Measurements from ENCODE around the gene CRYBA1.

The CRYBA1 gene

DNA sequence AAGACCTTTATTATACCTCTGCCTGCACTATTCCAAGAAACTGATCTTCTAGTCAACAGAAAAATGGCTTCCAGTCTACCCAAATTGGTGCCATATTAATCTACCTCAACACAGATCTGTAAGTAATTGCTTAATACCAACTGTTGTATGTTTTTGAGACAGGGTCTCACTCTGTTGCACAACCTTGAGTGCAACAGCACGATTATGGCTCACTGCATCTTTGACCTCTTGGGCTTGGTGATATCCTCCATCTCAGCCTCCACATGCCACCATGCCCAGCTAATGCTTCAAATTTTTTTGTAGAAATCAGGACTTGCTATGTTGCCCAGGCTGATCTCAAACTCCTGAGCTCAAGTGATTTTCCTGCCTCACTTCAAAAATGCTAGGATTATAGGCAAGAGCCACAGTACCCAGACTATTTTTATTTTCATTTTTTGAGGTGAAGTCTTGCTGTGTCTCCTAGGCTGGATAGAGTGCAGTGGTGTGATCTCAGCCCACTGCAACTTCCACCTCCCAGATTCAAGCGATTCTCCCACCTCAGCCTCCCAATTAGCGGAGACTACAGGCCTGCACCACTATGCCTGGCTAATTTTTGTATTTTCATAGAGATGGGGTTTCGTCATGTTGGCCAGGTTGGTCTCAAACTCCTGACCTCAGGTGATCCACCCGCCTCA, 32.9 kb downstream of the CRYBA1 start:
- DNase-seq (ENCODE audit: low read depth, low spot score): no peak

DNA sequence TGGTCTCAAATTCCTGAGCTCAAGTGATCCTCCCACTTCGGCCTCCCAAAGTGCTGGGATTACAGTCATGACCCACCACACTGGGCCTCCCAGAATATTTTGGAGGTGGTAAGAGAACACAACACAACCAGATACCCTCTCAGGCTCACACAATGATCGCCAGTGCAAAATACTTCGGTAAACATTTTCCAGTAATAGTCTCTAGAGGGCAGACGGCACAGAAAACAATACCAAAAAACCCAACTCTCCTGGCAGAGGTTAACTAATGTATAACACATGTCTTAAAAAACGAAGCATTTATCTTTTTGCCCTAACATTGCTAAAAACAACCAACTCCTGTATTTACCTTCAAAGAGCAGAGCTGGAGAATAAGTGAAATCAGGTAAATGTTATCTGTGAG, 36.8 kb downstream of the CRYBA1 start:
- no peak for DNase-seq (ENCODE audit: low read depth, low spot score)

GRCh38 chr17:29283961-29284360, 37.3 kb downstream of the CRYBA1 start:
- DNase-seq (ENCODE audit: low read depth, low spot score): no peak

- DNase-seq (ENCODE audit: low read depth, low spot score): no peak
Observed at GRCh38 chr17:29289852-29290251, 43.2 kb downstream of the CRYBA1 start.

DNA sequence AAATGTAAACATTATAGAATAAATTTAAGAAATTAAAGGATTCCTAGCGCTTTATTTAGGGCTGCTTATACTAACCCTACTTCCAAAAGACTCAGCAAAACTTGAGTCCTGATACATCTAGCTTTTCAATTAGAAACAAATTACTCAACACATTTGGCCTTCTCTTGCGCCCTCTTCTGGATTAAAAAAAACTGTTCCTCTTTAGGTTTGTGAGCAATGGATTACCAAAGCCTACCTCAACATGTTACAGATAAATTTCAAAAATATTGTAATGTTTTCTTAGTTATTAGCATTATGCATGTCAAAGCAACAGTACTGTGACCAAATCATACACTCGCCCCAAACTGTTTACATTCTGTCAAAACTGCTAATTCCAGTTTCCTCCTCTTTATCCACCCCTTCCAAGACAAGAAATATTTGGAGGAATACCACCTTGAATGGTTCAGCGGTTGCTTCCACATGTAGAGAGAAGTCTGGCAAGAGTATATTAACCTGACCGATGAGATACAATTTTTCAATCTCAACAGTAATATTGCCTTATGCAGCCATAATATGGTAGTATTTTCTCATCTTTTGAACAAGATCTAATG, 44.6 kb downstream of the CRYBA1 start:
- DNase-seq (ENCODE audit: low read depth, low spot score): no peak

DNA sequence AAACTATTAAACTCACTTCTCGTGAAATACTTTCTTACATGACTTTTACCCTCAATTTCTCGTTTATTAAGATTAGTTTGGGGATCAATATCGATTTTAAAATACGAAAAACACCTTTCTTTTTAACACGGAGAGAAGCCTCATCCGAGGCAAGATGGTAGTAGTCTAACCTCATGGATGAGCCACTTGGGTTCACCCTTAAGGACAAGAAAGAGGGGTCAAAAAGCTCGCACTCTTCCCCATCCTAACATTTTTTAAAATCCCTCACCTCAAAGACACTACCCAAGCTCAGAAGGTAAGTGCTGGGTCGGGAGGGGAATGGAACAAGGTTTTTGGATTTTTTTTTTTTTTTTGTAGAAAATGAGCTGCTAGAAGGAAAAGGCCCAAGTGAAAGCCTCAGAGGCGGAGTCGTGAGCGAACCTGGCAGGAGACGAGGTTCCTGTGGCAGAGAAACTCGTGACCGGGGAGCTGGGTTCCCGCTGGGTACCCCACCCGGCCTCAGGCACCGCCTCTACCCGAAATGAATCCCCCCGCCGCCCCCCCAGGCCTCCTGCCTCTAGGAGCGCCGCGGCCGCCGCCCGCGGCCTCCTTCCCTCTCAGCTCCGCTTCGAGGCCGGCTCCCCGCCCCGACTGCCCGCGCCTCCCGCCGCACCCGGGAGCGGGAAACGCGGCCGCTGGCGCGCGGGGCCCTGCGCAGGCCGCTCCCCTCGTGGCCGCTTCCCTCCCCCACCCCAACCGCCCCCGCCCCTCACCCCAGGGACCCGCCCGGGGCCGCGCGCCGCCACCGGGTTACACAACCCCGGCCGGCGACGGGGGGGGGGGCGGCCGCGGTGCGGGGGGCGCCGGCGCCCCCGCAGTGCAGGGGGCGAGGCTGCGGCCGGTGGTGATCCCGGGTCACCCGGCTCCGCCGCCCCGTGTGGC, 45.7 kb downstream of the CRYBA1 start:
- peak; percentile 5 for DNase-seq (ENCODE audit: low read depth, low spot score)

DNA sequence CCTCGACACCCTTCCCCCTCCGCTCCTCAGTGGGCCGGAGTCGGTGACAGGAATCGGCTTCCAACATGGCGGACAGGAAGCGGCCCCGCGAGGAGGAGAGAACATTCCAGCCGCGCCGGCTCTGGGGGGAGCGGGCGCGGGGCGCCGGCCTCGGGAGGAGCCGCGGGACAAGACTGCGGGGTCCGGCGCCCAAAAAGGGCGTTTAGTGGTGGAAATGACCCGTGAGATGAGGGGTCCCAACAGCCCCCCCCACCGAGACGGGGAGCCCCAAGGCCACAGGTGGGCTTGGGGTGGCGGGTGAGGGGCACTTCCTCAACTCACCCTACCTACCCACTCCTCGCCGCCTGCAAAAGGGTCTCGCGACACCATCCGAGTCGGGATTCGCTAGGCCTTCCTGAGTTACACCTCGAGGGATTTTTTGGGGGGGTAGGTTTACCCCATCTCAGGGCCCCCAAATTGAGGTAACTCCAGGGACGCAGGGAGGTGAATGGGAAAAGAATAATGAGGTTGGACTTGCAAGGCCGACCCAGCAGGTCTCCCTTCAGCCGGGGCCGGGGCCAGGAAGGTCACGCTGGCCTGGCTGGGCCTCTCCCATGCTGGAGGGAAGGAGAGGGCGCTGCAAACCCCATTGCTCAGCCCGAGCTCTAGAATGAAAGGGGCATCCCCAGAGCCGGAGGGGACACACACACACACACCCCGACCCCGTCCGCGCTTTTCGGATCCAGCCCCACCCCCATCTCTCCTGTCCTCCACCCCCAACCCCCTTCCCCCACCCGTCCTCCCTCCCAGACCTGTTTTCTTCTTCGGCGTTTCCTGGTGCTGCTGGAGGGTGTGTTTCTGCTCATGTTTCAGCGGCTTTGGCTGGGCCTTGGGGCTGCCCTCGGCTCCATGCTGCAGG, 46.6 kb downstream of the CRYBA1 start:
- peak; percentile 21 for DNase-seq (ENCODE audit: low read depth, low spot score)

GRCh38 chr17:29293890-29294579, 47.4 kb downstream of the CRYBA1 start, which contains the start of gene NUFIP2:
NUFIP2 (minus strand) TSS chr17:29294148; CDS start chr17:29294059, 89 bp downstream.
- peak; percentile 97 for DNase-seq (ENCODE audit: low read depth, low spot score)

- DNase-seq (ENCODE audit: low read depth, low spot score): no peak
Observed at GRCh38 chr17:29294580-29294900, 47.9 kb downstream of the CRYBA1 start.

DNA sequence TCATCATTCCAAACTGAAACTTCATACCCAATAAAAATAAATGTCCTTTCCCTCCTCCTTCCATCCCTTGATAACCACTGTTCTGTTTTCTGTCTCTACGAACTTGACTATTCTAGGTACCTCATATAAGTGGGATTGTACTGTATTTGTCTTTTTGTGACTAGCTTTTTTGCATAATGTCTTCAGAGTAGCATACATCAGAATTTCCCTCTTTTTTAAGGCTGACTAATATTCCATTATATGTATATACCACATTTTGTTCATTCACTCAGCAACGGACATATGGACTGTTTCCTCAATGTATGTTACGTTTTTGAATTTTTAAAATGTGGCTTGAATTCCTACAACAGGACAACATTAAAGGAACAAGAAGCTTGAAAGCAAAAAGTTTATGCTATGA, 48.8 kb downstream of the CRYBA1 start:
- no peak for DNase-seq (ENCODE audit: low read depth, low spot score)

DNA sequence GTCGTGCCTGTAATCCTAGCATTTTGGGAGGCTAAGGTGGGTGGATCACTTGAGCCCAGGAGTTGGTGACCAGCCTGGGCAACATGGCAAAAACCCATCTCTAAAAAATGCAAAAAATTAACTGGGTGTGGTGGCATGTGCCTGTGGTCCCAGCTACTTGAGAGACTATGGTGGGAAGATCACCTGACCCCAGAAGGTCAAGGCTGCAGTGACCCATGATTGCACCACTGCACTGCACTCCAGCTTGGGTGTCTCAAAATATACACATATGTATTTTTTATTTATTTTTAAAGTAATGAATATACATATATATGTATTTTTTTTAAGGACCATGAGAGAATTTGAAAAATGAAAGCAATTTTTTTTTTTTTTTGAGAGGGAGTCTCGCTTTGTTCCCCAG, 52.4 kb downstream of the CRYBA1 start:
- DNase-seq (ENCODE audit: low read depth, low spot score): no peak

DNA sequence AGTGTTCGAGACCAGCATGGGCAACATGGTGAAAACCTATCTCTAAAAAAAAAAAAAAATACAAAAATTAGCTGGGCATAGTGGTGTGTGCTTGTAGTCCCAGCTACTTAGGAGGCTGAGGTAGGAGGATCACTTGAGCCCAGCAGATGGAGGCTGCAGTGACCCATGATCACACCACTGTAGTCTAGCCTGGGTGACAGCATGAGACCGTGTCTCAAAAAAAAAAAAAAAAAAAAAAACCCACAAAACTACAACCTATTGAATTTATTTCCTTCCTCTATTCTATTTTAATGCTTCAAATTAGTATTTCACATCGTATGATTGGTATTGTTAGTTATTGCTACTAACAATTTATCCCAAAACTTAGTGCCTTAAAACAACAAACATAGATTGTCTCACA, 56.7 kb downstream of the CRYBA1 start:
- DNase-seq (ENCODE audit: low read depth, low spot score): no peak

All from activated naive CD8-positive, alpha-beta T cell treated with anti-CD3 and anti-CD28 coated beads, Interleukin-2, amount 50 U/mL, for 16 hours (primary cell).